Right lobe of liver (tissue), 4 donors: ENCODE data around the gene SHKBP1.

ENCODE experiments used
- CTCF ChIP-seq, 4 donors: fragments of 200-600 bp in 3 of 4; fragments of 450-650 bp in 1 of 4; IDR thresholded peaks; one replicate each; pipeline versions ENCODE4 v1.5.1 to v1.8.0; 2016 to 2022; ENCODE audit warnings: antibody characterized with exemption in 4 of 4, mild to moderate bottlenecking in 2 of 4
- POLR2A ChIP-seq: fragments of 450-650 bp; IDR thresholded peaks from one replicate; pipeline ENCODE4 v1.6.1; 2017; ENCODE audit warnings: antibody characterized with exemption, mild to moderate bottlenecking
- donor health status: DM: no; HTN: no; CAD: no.
- donor health status: DM: no; HTN: no; CAD: no.
- donor health status: DM: no; HTN: yes; CAD: no.

GRCh38 chr19:40552848-40553247 is 23.8 kb upstream of the SHKBP1 start:
- TF ChIP-seq POLR2A: no peak
- no peak for TF ChIP-seq CTCF (IDR thresholded peaks at IDR 0.05)
